ENCODE results near the gene CFH. TPM values are rescaled to one million over a fixed set of nuclear protein-coding genes. Genes with fewer than 3 reads are reported as not detected.
A peak's percentile ranks its signal among the peaks of the same experiment; 100 is the strongest.

CFH gene
- total RNA-seq, 1 experiment from 2014 or later = 0.57 TPM

- H3K4me2 ChIP-seq (ENCODE audit: low read length) = no peak overlapping the region
- no peak overlapping the region for H3K27ac ChIP-seq (ENCODE audit: low read depth, low read length)
- intact Hi-C loops (cut with micrococcal nuclease) = no loop called here
- BruUV-seq (replicated peaks) = no TSS peak
- no peak overlapping the region for H3K4me3 ChIP-seq (replicated peaks in 1 of 2; ENCODE audit: low read depth in 1 of 2, low read length in 2 of 2)
- H3K27me3 ChIP-seq (ENCODE audit: insufficient read depth, low read length) = no peaks in the 10 kb centered on the region
- no peaks in the 10 kb centered on the region for H3K4me1 ChIP-seq (ENCODE audit: control insufficient read depth in 1 of 2, insufficient read depth in 2 of 2, low read length in 2 of 2)
- no peak for TF ChIP-seq SIN3A (IDR thresholded peaks at IDR 0.05; ENCODE audit: low read depth)
- TF ChIP-seq ELF1 (IDR thresholded peaks at IDR 0.05; ENCODE audit: borderline replicate concordance, low read depth) = no peak
- no peak for TF ChIP-seq EZH2phosphoT487 (IDR thresholded peaks at IDR 0.05; ENCODE audit: borderline replicate concordance)
- TF ChIP-seq TCF7L2 (IDR thresholded peaks at IDR 0.05; ENCODE audit: borderline replicate concordance, extremely low read depth, insufficient read depth, insufficient read length) = no peak
- no peaks in the 10 kb centered on the region for H3K79me2 ChIP-seq (ENCODE audit: insufficient read depth, low read length)
- ATAC-seq (no peak), DNase-seq (ENCODE audit: low read depth, low spot score) (no peak)
- no peaks in the 10 kb centered on the region for H4K20me1 ChIP-seq (ENCODE audit: insufficient read depth)
- H2AFZ ChIP-seq (ENCODE audit: low read depth, low read length, poor library complexity, severe bottlenecking) = peak overlapping the region; percentile 25
- ChIA-PET RAD21 (ENCODE audit: low non-redundant PET in 1 of 2, low total read pairs in 2 of 2, uncharacterized antibody in 2 of 2, unreplicated experiment in 2 of 2) (no interaction called here), POLR2A (no interaction called here), CTCF (no interaction called here)
- no peak overlapping the region for H3K9ac ChIP-seq (ENCODE audit: low read length)
- no peaks in the 10 kb centered on the region for H3K36me3 ChIP-seq (ENCODE audit: control insufficient read depth in 1 of 2, insufficient read depth in 2 of 2, low read length in 2 of 2)
- no peaks in the 10 kb centered on the region for H3K9me3 ChIP-seq (ENCODE audit: control insufficient read depth in 1 of 2, insufficient read depth in 1 of 2, low read depth in 1 of 2, low read length in 2 of 2)
- no peaks in the 10 kb centered on the region for H3K9me2 ChIP-seq (ENCODE audit: insufficient read depth)
Measured at GRCh38 chr1:196654271-196654670, 2.4 kb downstream of the CFH start.

- Histone ChIP-seq H3K27ac (ENCODE audit: low read depth, low read length) (no peak overlapping the region), H4K20me1 (ENCODE audit: insufficient read depth) (no peaks in the 10 kb centered on the region), H3K36me3 (ENCODE audit: control insufficient read depth in 1 of 2, insufficient read depth in 2 of 2, low read length in 2 of 2) (no peaks in the 10 kb centered on the region), H3K4me2 (ENCODE audit: low read length) (no peak overlapping the region), H3K9me2 (ENCODE audit: insufficient read depth) (no peaks in the 10 kb centered on the region), H2AFZ (ENCODE audit: low read depth, low read length, poor library complexity, severe bottlenecking) (no peak overlapping the region), H3K79me2 (ENCODE audit: insufficient read depth, low read length) (no peaks in the 10 kb centered on the region), H3K4me1 (ENCODE audit: control insufficient read depth in 1 of 2, insufficient read depth in 2 of 2, low read length in 2 of 2) (no peaks in the 10 kb centered on the region), H3K27me3 (ENCODE audit: insufficient read depth, low read length) (no peaks in the 10 kb centered on the region), H3K4me3 (replicated peaks in 1 of 2; ENCODE audit: low read depth in 1 of 2, low read length in 2 of 2) (no peak overlapping the region), H3K9me3 (ENCODE audit: control insufficient read depth in 1 of 2, insufficient read depth in 1 of 2, low read depth in 1 of 2, low read length in 2 of 2) (no peaks in the 10 kb centered on the region), H3K9ac (ENCODE audit: low read length) (no peak overlapping the region)
- intact Hi-C loops (cut with micrococcal nuclease) = no loop called here
- no TSS peak for BruUV-seq (replicated peaks)
- ChIA-PET RAD21 (ENCODE audit: low non-redundant PET in 1 of 2, low total read pairs in 2 of 2, uncharacterized antibody in 2 of 2, unreplicated experiment in 2 of 2) (no interaction called here), CTCF (no interaction called here), POLR2A (no interaction called here)
- no peak for ATAC-seq
- DNase-seq (ENCODE audit: low read depth, low spot score) = no peak
- TF ChIP-seq CTCF (IDR thresholded peaks at IDR 0.05 in 2 of 3, conservative IDR thresholded peaks at IDR 0.05 in 1 of 3; ENCODE audit: borderline replicate concordance in 1 of 3, insufficient read depth in 1 of 3, low read depth in 2 of 3, low read length in 2 of 3) = no peak
- no peak for TF ChIP-seq FOSL1 (IDR thresholded peaks at IDR 0.05; ENCODE audit: low read depth)
- TF ChIP-seq ZFX (IDR thresholded peaks at IDR 0.05) = no peak
- no peak for TF ChIP-seq ATF3 (IDR thresholded peaks at IDR 0.05)
- no peak for TF ChIP-seq JUND (IDR thresholded peaks at IDR 0.05)
- no peak for TF ChIP-seq POLR2AphosphoS5 (IDR thresholded peaks at IDR 0.05; ENCODE audit: low read depth, low read length)
- no peak for TF ChIP-seq SIN3A (IDR thresholded peaks at IDR 0.05; ENCODE audit: low read depth)
Measured at GRCh38 chr1:196655071-196655470, 3.2 kb downstream of the CFH start.
